GM19455 (cell line): ENCODE results near the gene FOXRED2.
A peak's percentile ranks its signal among the peaks of the same experiment; 100 is the strongest.
"Not testable (repeated sequence)": the region's sequence is repeated elsewhere in the genome, so short reads cannot be mapped to it uniquely, and the experiment has no call there.

Experiments
- ATAC-seq: cut with Tn5 transposase; IDR thresholded peaks from one replicate; pipeline ENCODE4 v1.9.1; 2021; ENCODE audit not compliant: unreplicated experiment

Gene FOXRED2

GRCh38 chr22:36506637-36507517 lies at the start of gene FOXRED2:
TSS of gene FOXRED2 (minus strand) at chr22:36507040. CDS start at chr22:36506422, 618 bp downstream.
- ATAC-seq: no peak

GRCh38 chr22:36554098-36554497 lies 47.3 kb upstream of the FOXRED2 start:
- ATAC-seq: no peak

GRCh38 chr22:36552289-36552688 lies 45.4 kb upstream of the FOXRED2 start:
- ATAC-seq: no peak

GRCh38 chr22:36550701-36551495 lies 44.1 kb upstream of the FOXRED2 start:
- ATAC-seq: no peak

- no peak for ATAC-seq
These were observed 42.2 kb upstream of the FOXRED2 start for GRCh38 chr22:36549033-36549432.

GRCh38 chr22:36548606-36549005 lies 41.8 kb upstream of the FOXRED2 start:
- ATAC-seq: no peak

- ATAC-seq: no peak
These were observed 40.1 kb upstream of the FOXRED2 start for GRCh38 chr22:36546932-36547331.

GRCh38 chr22:36546092-36546804 lies 39.4 kb upstream of the FOXRED2 start:
- ATAC-seq: no peak

- no peak for ATAC-seq
These were observed 37.3 kb upstream of the FOXRED2 start for GRCh38 chr22:36544107-36544620.

GRCh38 chr22:36541831-36542411 lies 35.1 kb upstream of the FOXRED2 start:
- no peak for ATAC-seq

GRCh38 chr22:36540867-36541642 lies 34.2 kb upstream of the FOXRED2 start:
- ATAC-seq: no peak

GRCh38 chr22:36538529-36538928 lies 31.7 kb upstream of the FOXRED2 start:
- no peak for ATAC-seq

GRCh38 chr22:36536717-36537116 lies 29.9 kb upstream of the FOXRED2 start:
- no peak for ATAC-seq

GRCh38 chr22:36533320-36533719 lies 26.5 kb upstream of the FOXRED2 start:
- not testable (repeated sequence) for ATAC-seq

- ATAC-seq: no peak
These were observed 25.6 kb upstream of the FOXRED2 start for GRCh38 chr22:36532466-36532865.

- peak; percentile 90 for ATAC-seq
These were observed 22.2 kb upstream of the FOXRED2 start, which contains the start of gene EIF3D for GRCh38 chr22:36528795-36529751. TSS of gene EIF3D (minus strand) at chr22:36529166. CDS start at chr22:36526121, 3,045 bp downstream.

GRCh38 chr22:36528341-36528740 lies 21.5 kb upstream of the FOXRED2 start:
- no peak for ATAC-seq

- no peak for ATAC-seq
These were observed 15.8 kb upstream of the FOXRED2 start for GRCh38 chr22:36522662-36523061.

GRCh38 chr22:36520423-36520822 lies 13.6 kb upstream of the FOXRED2 start:
- no peak for ATAC-seq
